ENCODE data around the gene HHATL.

Gene HHATL

DNA sequence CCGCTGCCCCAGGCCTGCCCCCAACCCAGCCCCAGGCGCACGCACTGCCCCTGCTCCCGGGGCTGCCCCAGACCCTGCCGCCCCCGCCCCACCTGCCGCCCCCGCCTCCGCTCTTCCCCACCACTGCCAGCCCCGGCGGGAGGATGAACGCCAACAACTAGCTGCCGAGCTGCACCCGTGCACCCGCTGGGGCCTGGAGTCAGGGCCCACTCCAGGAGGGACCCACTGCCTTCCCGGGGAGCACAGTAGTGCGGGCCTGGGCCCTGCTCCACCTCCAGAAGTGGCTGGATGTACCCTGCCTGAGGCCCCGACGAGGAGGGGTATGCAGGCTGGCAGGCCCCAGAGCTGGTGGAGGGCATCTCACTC, 38.2 kb downstream of the HHATL start:
- no peak for DNase-seq (ENCODE audit: low read depth, low spot score)

- DNase-seq (ENCODE audit: low read depth, low spot score), result no peak
Observed at GRCh38 chr3:42663581-42664437, 38.8 kb downstream of the HHATL start.

GRCh38 chr3:42662813-42663535, 39.6 kb downstream of the HHATL start:
- DNase-seq (ENCODE audit: low read depth, low spot score), result no peak

- no peak for DNase-seq (ENCODE audit: low read depth, low spot score)
Observed at GRCh38 chr3:42662037-42662812, 40.4 kb downstream of the HHATL start.

DNA sequence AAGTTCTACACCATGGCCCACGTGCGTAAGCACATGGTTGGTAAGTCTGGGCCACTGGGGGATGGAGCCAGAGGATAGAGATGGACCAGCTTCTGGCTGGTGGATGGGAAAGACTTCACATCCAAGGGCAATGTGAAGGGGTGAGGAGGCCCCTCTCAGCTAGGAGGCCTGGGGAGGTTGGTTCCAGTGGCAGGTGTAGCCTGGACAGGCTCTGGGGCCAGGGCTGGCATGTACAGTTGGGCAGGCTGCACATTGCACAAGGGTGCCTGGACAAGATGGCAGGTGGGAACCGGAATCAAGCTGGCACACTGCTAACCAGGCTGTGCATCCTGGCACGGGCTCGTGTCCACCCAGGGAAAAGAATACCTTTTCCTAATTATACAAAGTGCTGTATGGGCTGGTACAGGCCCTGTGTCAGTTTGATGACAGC, 41.0 kb downstream of the HHATL start:
- DNase-seq (ENCODE audit: low read depth, low spot score), result no peak

DNA sequence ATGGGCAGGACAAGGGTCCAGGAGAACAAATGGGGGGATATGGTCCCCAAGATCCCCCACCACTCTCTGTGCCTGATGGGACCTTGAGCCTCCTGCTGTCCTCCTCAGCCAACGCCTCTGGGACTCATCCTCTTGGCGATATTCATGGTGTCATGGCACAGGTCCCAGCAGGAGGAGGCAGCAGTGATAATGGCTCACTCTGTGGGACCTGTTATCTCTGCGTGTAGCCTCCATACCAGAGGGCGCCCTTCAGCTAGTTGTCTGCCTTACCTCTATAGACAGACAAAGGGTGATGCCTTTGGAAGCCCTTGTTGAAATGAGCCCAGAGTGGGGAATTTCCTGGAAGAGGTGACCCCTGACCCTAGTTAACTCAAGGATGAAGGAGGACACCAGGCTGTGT, 41.7 kb downstream of the HHATL start:
- no peak for DNase-seq (ENCODE audit: low read depth, low spot score)

- DNase-seq (ENCODE audit: low read depth, low spot score), result no peak
Observed at GRCh38 chr3:42660131-42660715, 42.4 kb downstream of the HHATL start.

DNA sequence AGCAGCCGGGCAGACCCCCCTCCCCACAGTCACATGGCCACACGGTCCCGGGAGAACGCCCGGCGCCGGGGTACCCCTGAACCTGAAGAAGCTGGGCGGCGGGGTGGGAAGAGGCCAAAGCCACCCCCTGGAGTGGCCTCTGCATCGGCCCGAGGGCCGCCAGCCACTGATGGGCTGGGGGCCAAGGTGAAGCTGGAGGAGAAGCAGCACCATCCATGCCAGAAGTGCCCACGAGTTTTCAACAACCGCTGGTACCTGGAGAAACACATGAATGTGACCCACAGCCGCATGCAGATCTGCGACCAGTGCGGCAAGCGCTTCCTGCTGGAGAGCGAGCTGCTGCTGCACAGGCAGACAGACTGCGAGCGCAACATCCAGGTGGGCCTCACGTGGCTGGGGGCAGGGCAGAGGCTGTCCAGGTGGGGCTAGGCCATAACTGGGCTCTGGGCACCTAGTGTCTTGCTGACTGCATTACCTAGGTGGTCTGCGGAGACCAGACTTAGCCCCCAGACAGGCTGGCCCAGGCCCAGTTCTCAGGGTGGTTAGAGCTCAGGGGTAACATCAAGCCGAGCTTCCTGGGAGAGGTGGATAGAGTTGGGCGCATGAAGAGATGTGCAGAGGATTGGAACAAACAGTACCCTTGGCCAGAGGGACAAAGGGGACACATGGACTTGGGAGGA, 43.0 kb downstream of the HHATL start:
- DNase-seq (ENCODE audit: low read depth, low spot score), result no peak

DNA sequence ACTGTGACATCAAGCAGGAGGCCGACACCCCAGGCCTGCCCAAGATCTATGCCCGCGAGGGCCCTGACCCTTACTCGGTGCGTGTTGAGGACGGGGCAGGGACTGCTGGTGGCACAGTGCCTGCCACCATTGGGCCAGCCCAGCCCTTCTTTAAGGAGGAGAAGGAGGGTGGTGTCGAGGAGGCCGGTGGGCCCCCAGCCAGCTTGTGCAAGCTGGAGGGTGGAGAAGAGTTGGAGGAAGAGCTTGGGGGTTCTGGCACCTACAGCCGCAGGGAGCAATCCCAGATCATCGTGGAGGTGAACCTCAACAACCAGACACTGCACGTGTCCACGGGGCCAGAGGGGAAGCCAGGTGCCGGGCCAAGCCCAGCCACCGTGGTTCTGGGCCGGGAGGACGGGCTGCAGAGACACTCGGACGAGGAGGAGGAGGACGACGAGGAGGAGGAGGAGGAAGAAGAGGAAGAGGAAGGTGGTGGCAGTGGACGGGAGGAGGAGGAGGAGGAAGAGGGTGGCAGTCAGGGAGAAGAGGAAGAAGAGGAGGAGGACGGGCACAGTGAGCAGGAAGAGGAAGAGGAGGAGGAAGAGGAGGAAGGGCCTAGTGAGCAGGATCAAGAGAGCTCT, 43.7 kb downstream of the HHATL start:
- no peak for DNase-seq (ENCODE audit: low read depth, low spot score)

DNA sequence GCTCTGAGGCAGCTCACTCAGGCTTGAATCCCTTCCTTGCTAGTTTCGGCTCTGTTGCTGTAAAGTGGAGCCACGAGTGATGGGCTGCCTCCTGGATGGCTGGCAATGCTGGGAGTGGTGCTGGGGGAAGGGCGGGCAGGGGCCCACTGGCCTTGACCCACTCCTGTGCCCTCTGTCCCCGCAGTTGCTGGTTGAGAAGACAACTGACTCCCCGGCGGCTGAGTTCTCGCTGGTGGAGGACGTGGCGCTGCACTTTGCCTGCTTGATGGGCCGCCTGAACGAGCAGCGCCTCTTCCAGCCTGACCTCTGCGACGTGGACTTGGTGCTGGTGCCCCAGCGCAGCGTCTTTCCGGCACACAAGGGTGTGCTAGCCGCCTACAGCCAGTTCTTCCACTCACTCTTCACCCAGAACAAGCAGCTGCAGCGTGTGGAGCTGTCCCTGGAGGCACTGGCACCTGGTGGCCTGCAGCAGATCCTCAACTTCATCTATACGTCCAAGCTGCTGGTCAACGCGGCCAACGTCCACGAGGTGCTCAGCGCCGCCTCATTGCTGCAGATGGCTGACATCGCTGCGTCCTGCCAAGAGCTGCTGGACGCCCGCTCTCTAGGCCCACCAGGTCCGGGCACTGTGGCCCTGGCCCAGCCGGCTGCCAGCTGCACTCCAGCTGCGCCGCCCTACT, 44.4 kb downstream of the HHATL start:
- no peak for DNase-seq (ENCODE audit: low read depth, low spot score)

- DNase-seq (ENCODE audit: low read depth, low spot score), result no peak
Observed at GRCh38 chr3:42657675-42658074, 44.9 kb downstream of the HHATL start.

DNA sequence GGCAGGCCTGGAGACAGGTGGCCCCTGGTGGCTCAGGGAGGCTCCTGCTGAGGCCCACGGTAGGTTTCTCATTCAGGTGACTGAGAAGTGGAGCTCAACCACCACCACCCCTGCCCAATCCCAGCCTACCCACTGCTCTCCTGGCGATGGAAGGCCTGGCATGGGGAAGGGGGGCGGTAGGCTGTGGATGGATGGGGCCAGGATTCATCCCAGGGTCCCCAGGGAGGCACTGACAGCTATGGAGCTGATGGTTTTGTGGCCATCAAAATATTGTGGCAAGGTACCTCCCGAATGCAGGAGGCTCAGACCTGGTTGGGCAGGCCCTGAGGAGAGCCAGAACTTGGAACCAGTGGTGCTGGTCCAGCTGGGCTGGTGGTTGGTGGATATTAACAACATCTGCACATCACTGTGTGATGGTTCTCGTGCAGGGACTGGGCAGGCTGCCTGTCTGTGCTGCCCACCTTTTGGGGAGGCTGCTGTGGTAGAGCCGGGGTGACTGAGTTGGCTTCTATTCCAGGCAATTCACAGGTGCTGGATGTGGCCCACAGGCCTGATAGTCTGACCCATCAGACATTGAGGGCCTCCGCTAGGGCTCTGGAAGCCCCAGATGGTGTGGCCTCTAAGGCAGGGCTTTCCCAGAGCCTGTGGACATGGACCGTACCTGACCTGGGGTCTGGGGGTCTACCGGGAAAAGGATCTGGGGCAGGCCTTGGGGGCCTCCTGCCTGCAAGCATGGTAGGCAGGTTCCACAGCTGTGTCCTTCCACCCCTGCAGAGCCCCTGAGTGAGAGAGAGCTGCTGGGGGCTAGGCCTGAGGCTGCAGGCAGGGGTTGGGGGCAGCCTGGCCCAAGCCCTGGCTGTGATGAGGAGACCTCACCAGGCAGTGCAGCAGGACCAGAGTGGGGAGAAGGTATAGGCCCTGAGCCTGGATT, 45.7 kb downstream of the HHATL start:
- no peak for DNase-seq (ENCODE audit: low read depth, low spot score)

- DNase-seq (ENCODE audit: low read depth, low spot score), result no peak
Observed at GRCh38 chr3:42655980-42656679, 46.5 kb downstream of the HHATL start.

DNA sequence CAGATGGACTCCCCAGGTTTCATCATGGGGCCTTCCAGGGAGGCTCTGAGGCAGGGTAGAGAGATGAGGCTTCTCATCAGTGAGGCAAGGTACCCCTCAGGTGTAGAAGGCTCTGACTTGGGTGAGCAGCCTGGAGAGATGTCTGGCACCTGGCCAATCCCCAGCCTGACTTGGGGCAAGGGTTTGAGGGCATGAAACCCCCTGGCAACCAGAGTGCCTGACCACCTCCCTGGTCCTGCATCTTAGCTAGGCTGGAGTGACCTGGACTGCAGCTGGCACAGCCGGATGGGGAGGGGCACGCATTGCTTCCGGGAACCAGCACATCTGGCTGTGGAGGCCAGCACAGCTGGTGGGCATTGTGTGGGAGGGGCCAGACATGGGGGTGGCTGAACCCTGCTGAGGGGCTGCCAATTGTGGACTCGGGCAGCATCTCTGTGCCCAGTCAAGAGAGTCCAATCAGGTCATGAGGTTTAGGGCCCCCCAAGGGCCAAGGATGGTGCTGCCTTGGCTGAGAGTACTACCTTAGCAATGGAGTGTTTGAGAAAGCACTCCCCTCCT, 47.2 kb downstream of the HHATL start:
- no peak for DNase-seq (ENCODE audit: low read depth, low spot score)

DNA sequence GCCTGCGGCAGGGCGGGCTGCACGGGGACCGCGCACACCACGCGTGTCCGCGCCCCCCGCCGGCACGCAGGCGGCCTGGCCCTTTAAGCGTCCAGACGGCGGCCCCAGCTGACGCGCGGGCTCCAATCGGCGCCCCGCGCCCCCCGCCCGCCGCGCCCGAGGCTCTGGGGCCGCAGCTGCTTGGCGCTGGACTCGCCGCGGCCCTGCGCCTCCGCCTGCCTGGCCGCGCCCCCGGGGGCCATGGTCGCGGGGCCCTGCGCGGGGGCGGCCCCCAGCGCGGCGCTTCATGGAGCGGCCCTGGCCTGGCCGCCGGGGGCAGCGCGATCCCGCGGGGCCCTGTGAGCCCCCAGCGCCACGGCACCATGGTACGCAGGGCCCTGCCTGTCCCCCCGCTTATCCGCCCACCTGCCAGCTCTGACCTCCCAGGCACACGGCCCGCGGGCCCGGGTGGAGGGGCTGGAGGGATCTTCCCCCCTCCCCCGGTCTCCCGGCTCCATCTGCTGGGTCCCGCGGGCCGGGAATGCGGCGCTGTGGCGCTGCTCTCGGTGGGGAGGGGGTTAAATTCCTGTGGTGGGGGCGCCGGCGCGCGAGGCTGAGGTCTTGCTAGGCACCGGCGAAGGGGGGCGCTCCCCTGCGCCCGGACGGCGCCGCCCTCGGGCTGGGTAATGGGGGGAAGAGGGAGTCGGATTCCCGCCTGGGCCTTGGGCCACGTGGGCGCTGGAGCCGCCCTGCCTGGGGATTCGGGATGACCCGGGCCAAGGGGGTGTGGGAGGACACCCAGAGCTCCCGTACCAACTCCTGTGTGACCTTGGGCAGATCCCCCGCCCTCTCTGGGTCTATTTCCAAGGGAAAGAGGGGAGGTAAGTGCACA, 48.0 kb downstream of the HHATL start:
- DNase-seq (ENCODE audit: low read depth, low spot score), result no peak

DNA sequence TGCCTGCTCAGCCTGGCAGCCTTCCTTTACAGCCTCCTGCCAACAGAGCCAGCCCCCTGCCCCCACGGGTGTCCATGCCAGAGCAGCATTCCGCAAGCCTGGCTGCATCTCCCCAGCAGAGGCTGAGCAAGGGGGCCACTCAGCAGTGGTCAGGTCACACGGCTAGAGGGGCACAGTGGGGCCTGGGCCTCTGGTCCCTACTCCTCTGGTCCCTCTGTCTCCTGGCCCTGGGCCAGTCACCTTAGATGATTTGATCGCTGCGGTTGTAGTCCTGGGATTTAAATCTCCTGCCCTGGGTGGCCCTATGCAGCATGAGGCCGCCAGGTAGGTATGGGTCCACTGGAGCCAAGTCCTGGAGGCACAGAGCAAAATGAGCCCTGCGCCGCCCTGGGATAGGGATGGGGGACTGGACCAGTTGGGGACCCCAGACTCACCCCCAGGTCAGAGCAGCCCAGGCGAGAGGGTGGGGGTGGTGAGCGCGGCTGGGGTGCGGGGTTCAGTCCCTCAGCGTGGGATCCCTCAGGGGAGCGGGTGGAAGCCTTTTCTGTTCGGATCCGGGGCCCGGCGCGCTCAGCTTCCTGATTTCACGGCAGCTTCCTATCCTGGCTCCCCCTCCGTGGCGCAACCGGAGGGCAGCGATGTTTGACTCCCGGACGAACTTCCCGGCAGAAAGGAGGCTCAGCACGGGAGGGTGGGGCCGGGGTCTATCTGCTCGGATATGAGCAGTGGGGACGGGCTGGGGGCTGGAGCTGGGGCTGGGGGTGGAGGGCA, 48.9 kb downstream of the HHATL start, which contains the start of gene ZBTB47:
ZBTB47 (plus strand) TSS at position 138 of the 771 bp plus-strand sequence. CDS start 4,659 bp downstream, outside the sequence.
- DNase-seq (ENCODE audit: low read depth, low spot score), result no peak

- DNase-seq (ENCODE audit: low read depth, low spot score), result no peak
Observed at GRCh38 chr3:42653303-42653559, 49.4 kb downstream of the HHATL start.
